GM12878 (cell line): Measurements from ENCODE around the gene RAB31.
A peak's percentile ranks its signal among the peaks of the same experiment; 100 is the strongest.

Experiments used
- EGR1 ChIP-seq, 2 experiments: IDR thresholded peaks; 1 replicate in 1 of 2; 2 replicates in 1 of 2; pipeline ENCODE4 v1.6.1; 2011 to 2012; ENCODE audit warnings: low read depth in 2 of 2, low read length in 2 of 2, borderline replicate concordance in 1 of 2, mild to moderate bottlenecking in 1 of 2, moderate library complexity in 1 of 2
- FOS ChIP-seq: IDR thresholded peaks from 3 replicates; pipeline ENCODE4 v1.6.1; 2011; ENCODE audit warnings: borderline replicate concordance; ENCODE audit not compliant: insufficient read length; ENCODE audit errors: extremely low read depth
- MAX ChIP-seq: IDR thresholded peaks from 2 replicates; pipeline ENCODE4 v1.6.1; 2012; ENCODE audit warnings: low read depth, low read length, improper control_type of control experiment
- REST ChIP-seq: IDR thresholded peaks from 2 replicates; pipeline ENCODE4 v1.6.1; 2012; ENCODE audit warnings: mild to moderate bottlenecking, low read depth, low read length
- RFX5 ChIP-seq: IDR thresholded peaks from 2 replicates; pipeline ENCODE4 v1.6.1; 2011; ENCODE audit warnings: low read depth, low read length, improper control_type of control experiment
- SMC3 ChIP-seq: IDR thresholded peaks from 2 replicates; pipeline ENCODE4 v1.6.1; 2011; ENCODE audit warnings: low read length, improper control_type of control experiment, borderline replicate concordance
- SREBF1 ChIP-seq: IDR thresholded peaks from 2 replicates; pipeline ENCODE4 v1.6.1; 2012; ENCODE audit warnings: mild to moderate bottlenecking, low read length
- ZBED1 ChIP-seq: IDR thresholded peaks from 2 replicates; pipeline ENCODE4 v1.6.1; 2016; ENCODE audit warnings: borderline replicate concordance
- ZNF274 ChIP-seq: IDR thresholded peaks from one replicate; pipeline ENCODE4 v1.8.0; 2011; ENCODE audit not compliant: insufficient read length, insufficient read depth
- ZZZ3 ChIP-seq: IDR thresholded peaks from 2 replicates; pipeline ENCODE4 v1.6.1; 2011; ENCODE audit warnings: low read depth; ENCODE audit not compliant: control insufficient read depth, insufficient read length

- TF ChIP-seq ZZZ3 (no peak), MAX (no peak), ZNF274 (no peak), SREBF1 (no peak), REST (no peak), ZBED1 (no peak), SMC3 (no peak), EGR1 (IDR thresholded peaks at IDR 0.05; ENCODE audit: borderline replicate concordance in 1 of 2, low read depth in 2 of 2, low read length in 2 of 2) (peak in 1 of 2 experiments; percentile 46; a peak in 1 of 3 replicates), FOS (no peak), RFX5 (no peak)
Observed at GRCh38 chr18:9708057-9708433, at the start of gene RAB31.
